Lower leg skin (tissue), 4 donors: ENCODE results near the gene ABCA8. TPM values are rescaled to one million over a fixed set of nuclear protein-coding genes. Genes with fewer than 3 reads are reported as not detected.
"Not testable (repeated sequence)": the region's sequence is repeated elsewhere in the genome, so short reads cannot be mapped to it uniquely, and the experiment has no call there.

Source experiments
- DNase-seq, 2 donors: peaks; one replicate each; pipeline ENCODE4 v3.0.0-alpha.2; 2019; ENCODE audit warnings: low spot score in 2 of 2
- H3K4me3 ChIP-seq: fragments of 200-600 bp; sonication (generic); 2 replicates; pipeline ENCODE4 v1.5.1; 2017; ENCODE audit warnings: mild to moderate bottlenecking, low read depth; ENCODE audit not compliant: poor library complexity, severe bottlenecking
- POLR2A ChIP-seq, 2 donors: fragments of 450-650 bp; IDR thresholded peaks; one replicate each; pipeline ENCODE4 v1.6.1; 2016 to 2017; ENCODE audit warnings: antibody characterized with exemption in 2 of 2, mild to moderate bottlenecking in 1 of 2, moderate library complexity in 1 of 2
- WGBS, 2 donors: methylation state at CpG; one replicate each; pipeline ENCODE4 v1.1.5; 2018; 5-methylcytosine and 5-hydroxymethylcytosine counted together
- intact Hi-C: fragments of 100-400 bp; cut with DNase I; formaldehyde crosslinking; loops from one replicate; pipeline ENCODE4 v1.15.0; 2023; ENCODE audit warnings: low total_unique reads
- total RNA-seq, 4 donors: library from RNA; depleted of rRNA; stranded (reverse); fragments of >200 nt; gene quantifications; one replicate each; pipeline ENCODE4 v1.1.0, GENCODE V29; 2016
- TF ChIP-seq, protein P1 (sequence below), 3 donors: fragments of 450-650 bp; IDR thresholded peaks; one replicate each; pipeline ENCODE4 v1.5.1; 2016; ENCODE audit warnings: antibody characterized with exemption in 3 of 3, mild to moderate bottlenecking in 3 of 3, moderate library complexity in 2 of 3

Gene ABCA8, protein sequence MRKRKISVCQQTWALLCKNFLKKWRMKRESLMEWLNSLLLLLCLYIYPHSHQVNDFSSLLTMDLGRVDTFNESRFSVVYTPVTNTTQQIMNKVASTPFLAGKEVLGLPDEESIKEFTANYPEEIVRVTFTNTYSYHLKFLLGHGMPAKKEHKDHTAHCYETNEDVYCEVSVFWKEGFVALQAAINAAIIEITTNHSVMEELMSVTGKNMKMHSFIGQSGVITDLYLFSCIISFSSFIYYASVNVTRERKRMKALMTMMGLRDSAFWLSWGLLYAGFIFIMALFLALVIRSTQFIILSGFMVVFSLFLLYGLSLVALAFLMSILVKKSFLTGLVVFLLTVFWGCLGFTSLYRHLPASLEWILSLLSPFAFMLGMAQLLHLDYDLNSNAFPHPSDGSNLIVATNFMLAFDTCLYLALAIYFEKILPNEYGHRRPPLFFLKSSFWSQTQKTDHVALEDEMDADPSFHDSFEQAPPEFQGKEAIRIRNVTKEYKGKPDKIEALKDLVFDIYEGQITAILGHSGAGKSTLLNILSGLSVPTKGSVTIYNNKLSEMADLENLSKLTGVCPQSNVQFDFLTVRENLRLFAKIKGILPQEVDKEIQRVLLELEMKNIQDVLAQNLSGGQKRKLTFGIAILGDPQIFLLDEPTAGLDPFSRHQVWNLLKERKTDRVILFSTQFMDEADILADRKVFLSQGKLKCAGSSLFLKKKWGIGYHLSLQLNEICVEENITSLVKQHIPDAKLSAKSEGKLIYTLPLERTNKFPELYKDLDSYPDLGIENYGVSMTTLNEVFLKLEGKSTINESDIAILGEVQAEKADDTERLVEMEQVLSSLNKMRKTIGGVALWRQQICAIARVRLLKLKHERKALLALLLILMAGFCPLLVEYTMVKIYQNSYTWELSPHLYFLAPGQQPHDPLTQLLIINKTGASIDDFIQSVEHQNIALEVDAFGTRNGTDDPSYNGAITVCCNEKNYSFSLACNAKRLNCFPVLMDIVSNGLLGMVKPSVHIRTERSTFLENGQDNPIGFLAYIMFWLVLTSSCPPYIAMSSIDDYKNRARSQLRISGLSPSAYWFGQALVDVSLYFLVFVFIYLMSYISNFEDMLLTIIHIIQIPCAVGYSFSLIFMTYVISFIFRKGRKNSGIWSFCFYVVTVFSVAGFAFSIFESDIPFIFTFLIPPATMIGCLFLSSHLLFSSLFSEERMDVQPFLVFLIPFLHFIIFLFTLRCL (N-terminal part only)
- total RNA-seq, result 10 to 100 TPM in 3 of 4 donors, 1 to 10 TPM in 1; 6.1 to 17.9 (median 13.9) TPM

DNA sequence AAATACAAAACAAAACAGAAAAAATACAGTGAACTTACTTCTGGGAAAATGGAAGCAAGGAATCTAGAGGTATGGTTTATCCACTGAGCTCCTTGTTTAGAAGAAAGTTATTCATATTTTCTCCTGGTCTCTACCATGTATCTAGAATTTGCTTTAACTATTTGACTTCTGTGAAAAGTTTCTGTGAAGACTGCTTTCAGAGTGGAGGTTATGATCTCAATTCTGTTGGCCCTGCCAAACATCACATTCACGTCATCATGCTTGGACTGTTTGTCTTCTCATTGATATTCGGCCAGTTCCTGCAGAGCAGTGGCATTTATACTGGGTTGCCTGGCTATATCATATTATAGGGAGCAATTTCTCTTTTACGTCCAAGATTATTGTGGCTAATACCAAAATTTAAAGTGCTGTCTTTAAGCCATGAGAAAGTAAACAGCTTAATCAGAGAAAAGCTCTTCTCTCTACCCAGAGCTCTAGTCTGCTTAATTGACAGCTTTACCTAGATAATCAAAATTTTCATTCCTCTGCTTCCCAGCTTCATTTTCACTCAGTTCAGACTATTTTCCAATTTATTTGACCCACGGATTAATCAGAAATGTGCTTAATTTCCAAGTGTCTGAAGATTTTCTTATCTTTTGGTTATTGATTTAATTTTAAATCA, at the start of gene ABCA8:
ABCA8 (minus strand) TSS at position 212 of the 661 bp plus-strand sequence. CDS start 13,358 bp downstream, outside the sequence.
- 35 to 37% methylated on average over 4 of the region's 4 CpGs for WGBS, 2 donors
- no peak within 1 kb of the TSS for H3K4me3 ChIP-seq
- DNase-seq, result no peak

DNA sequence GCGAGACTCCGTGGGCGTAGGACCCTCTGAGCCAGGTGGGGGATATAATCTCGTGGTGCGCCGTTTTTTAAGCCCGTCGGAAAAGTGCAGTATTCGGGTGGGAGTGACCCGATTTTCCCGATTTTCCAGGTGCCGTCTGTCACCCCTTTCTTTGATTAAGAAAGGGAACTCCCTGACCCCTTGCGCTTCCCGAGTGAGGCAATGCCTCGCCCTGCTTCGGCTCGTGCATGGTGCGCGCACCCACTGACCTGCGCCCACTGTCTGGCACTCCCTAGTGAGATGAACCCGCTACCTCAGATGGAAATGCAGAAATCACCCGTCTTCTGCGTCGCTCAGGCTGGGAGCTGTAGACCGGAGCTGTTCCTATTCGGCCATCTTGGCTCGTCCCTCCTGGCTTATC, 49.6 kb upstream of the ABCA8 start:
- H3K4me3 ChIP-seq, DNase-seq, intact Hi-C loops: not testable (repeated sequence)
- WGBS, 2 donors, result 91 to 95% methylated on average over 16 to 27 of the region's 27 CpGs

More for the DNA sequence above, at the start of gene ABCA8:
- TF ChIP-seq, protein P1, sequence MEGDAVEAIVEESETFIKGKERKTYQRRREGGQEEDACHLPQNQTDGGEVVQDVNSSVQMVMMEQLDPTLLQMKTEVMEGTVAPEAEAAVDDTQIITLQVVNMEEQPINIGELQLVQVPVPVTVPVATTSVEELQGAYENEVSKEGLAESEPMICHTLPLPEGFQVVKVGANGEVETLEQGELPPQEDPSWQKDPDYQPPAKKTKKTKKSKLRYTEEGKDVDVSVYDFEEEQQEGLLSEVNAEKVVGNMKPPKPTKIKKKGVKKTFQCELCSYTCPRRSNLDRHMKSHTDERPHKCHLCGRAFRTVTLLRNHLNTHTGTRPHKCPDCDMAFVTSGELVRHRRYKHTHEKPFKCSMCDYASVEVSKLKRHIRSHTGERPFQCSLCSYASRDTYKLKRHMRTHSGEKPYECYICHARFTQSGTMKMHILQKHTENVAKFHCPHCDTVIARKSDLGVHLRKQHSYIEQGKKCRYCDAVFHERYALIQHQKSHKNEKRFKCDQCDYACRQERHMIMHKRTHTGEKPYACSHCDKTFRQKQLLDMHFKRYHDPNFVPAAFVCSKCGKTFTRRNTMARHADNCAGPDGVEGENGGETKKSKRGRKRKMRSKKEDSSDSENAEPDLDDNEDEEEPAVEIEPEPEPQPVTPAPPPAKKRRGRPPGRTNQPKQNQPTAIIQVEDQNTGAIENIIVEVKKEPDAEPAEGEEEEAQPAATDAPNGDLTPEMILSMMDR (IDR thresholded peaks at IDR 0.05), result no peak
- no peak for TF ChIP-seq POLR2A (IDR thresholded peaks at IDR 0.05)
- intact Hi-C loops, result no loop called here

DNA sequence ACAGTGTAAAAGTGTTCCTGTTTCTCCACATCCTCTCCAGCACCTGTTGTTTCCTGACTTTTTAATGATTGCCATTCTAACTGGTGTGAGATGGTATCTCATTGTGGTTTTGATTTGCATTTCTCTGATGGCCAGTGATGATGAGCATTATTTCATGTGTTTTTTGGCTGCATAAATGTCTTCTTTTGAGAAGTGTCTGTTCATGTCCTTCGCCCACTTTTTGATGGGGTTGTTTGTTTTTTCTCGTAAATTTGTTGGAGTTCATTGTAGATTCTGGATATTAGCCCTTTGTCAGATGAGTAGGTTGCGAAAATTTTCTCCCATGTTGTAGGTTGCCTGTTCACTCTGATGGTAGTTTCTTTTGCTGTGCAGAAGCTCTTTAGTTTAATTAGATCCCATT, 44.6 kb upstream of the ABCA8 start:
- H3K4me3 ChIP-seq, DNase-seq, intact Hi-C loops: not testable (repeated sequence)
- WGBS, 2 donors, result 93 to 100% methylated on average over 3 of the region's 3 CpGs

DNA sequence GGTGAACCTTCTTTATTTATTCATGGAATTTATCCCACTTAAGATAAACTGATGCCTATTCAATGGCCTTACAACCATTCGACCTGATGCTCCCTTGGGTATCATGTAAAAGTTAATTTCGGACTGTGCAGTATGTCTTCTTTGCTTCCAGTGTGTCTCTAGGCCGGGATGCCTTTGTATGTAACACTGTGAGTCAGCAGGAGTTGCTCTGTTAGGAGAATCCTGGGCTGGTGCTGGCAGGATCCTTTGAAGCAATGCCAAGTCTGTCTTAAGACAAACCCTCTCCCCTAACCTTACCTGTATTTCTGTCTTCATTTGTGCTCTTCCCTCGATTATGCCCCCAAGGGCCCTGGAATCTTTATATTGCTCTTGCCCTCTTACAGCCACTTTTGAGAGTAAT, 37.9 kb upstream of the ABCA8 start:
- no peak for DNase-seq
- intact Hi-C loops, result no loop called here
- H3K4me3 ChIP-seq, result no peak overlapping the region
- 46 to 49% methylated on average over 4 of the region's 4 CpGs for WGBS, 2 donors
- TF ChIP-seq, protein P1 (IDR thresholded peaks at IDR 0.05), result no peak
- no peak for TF ChIP-seq POLR2A (IDR thresholded peaks at IDR 0.05)

DNA sequence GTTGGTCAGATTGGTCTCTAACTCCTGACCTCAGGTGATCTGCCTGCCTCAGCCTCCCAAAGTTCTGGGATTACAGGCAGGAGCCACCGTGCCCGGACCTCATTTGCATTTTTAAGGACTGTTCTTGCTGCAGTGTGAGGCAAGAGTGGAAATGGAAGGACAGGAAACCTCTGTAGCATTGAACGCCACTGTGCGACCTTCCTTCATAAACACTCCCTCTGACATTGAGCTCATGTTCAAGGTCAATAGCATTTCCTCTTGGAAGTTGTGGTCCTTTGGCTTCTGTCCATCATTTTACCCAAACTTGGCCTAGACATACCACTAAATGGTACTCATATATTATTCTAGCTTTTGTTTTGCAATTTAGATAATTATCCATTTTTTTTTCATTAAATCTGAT, 32.8 kb upstream of the ABCA8 start:
- no peak for TF ChIP-seq POLR2A (IDR thresholded peaks at IDR 0.05)
- TF ChIP-seq, protein P1 (IDR thresholded peaks at IDR 0.05), result no peak
- intact Hi-C loops, result no loop called here
- WGBS, 2 donors, result 84 to 91% methylated on average over 4 of the region's 4 CpGs

DNA sequence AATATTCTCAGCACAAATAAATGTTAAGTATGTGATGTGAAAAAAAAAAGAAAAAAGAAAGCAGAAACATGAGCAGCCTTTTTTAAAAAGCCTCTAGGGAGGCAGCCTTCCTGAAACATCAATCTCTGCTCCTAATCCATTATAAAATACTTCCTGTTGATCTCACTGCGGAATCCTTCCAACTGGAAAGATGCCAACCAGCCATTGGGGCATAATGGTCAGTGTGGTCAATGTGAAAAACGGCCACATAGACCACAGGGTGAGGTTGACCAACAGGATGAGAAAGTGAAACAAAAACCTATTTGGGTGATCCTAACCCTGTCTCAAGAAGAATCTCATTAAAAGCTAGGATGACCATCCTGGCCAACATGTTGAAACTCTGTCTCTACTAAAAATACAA, 26.1 kb upstream of the ABCA8 start:
- intact Hi-C loops, result no loop called here
- no peak overlapping the region for H3K4me3 ChIP-seq
- peak in 1 of 2 donors; percentile 28 for DNase-seq
- TF ChIP-seq, protein P1 (IDR thresholded peaks at IDR 0.05), result no peak
- TF ChIP-seq POLR2A (IDR thresholded peaks at IDR 0.05), result no peak
- 16 to 24% methylated on average over 2 of the region's 2 CpGs for WGBS, 2 donors

More for the DNA sequence above, 32.8 kb upstream of the ABCA8 start:
- DNase-seq, result no peak
- no peak overlapping the region for H3K4me3 ChIP-seq
